MM.1S (cell line): ENCODE data around the gene UMOD.

Experiments used
- CTCF ChIP-seq: fragments of 300-600 bp; sonication (generic); IDR thresholded peaks from 2 replicates; pipeline ENCODE4 v1.5.1; 2016; ENCODE audit warnings: antibody characterized with exemption, low read length, mixed read lengths
- EZH2 ChIP-seq: fragments of 300-600 bp; sonication (generic); optimal IDR thresholded peaks from 2 replicates; pipeline ENCODE3; 2017; ENCODE audit warnings: low read depth, mild to moderate bottlenecking, antibody characterized with exemption, low read length, mixed read lengths
- EZH2phosphoT487 ChIP-seq: fragments of 300-600 bp; sonication (generic); IDR thresholded peaks from 2 replicates; pipeline ENCODE4 v1.6.1; 2018; ENCODE audit warnings: antibody characterized with exemption, low read length

GRCh38 chr16:20387978-20388377, 35.5 kb upstream of the UMOD start:
- no peak for TF ChIP-seq CTCF
- TF ChIP-seq EZH2phosphoT487 = no peak
- TF ChIP-seq EZH2 = no peak
